ENCODE data around the gene PRELID3B. TPM values are rescaled to one million over a fixed set of nuclear protein-coding genes. Genes with fewer than 3 reads are reported as not detected.

PRELID3B gene
- total RNA-seq, 2 donors from 2014 or later = 20.8 to 29.3 TPM

GRCh38 chr20:58986286-58986967 lies 56.2 kb downstream of the PRELID3B start:
- 77 to 80% methylated on average over 9 of the region's 9 CpGs for WGBS, 2 donors
- no peak for ATAC-seq
- Histone ChIP-seq H3K36me3 (replicated peaks in 1 of 2; ENCODE audit: insufficient read depth in 1 of 2, low read depth in 2 of 2) (peaks cover 6 to 31% of the 10 kb centered on the region in 2 donors), H3K27me3 (no peaks in the 10 kb centered on the region), H3K4me1 (peaks cover 24% of the 10 kb centered on the region), H3K27ac (no peak overlapping the region), H3K9me3 (no peaks in the 10 kb centered on the region), H3K4me3 (no peak overlapping the region)
- intact Hi-C loops (cut with DNase I) = loop anchor here (10.0 kb wide), 1 partner anchor 102 kb away; no protein-coding TSS in a partner anchor
- DNase-seq = no peak
- TF ChIP-seq POLR2A (IDR thresholded peaks at IDR 0.05) (no peak), CTCF (IDR thresholded peaks at IDR 0.05) (no peak)

- DNase-seq (no peak), ATAC-seq (no peak)
- intact Hi-C loops (cut with DNase I) = loop anchor here (10.0 kb wide), 1 partner anchor 101 kb away; no protein-coding TSS in a partner anchor
- no peak overlapping the region for H3K4me3 ChIP-seq
- H3K27ac ChIP-seq = no peak overlapping the region
- WGBS, 2 donors = 75 to 82% methylated on average over 5 of the region's 5 CpGs
- TF ChIP-seq CTCF (IDR thresholded peaks at IDR 0.05) (no peak), POLR2A (IDR thresholded peaks at IDR 0.05) (no peak)
- H3K27me3 ChIP-seq = no peaks in the 10 kb centered on the region
- H3K36me3 ChIP-seq (replicated peaks in 1 of 2; ENCODE audit: insufficient read depth in 1 of 2, low read depth in 2 of 2) = peaks cover 6 to 23% of the 10 kb centered on the region in 2 donors
- H3K4me1 ChIP-seq = peaks cover 24% of the 10 kb centered on the region
- no peaks in the 10 kb centered on the region for H3K9me3 ChIP-seq
Observed at GRCh38 chr20:58985656-58986055, 56.9 kb downstream of the PRELID3B start.

DNA sequence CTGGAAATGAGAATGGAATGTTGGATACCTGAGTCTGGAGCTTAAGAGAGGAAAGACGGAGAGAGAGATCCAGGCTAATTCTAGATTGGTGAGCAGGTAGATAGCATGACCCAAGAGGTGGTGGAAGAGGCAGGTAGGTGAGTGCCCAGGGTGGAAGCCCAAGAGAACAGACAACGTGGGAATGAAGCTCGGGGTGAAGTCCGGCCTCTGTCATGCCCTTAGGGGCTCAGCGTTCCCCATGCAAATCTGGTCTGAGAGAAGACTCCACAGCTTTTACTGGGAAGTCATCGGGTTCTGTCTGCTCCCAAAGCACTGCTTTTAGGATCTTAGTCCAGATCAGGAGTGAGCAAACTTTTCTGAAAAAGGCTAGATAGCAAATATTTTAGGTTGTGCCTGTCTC lies 57.9 kb downstream of the PRELID3B start:
- no peaks in the 10 kb centered on the region for H3K27me3 ChIP-seq
- intact Hi-C loops (cut with DNase I) = loop anchor here (10.0 kb wide), 1 partner anchor 100 kb away; no protein-coding TSS in a partner anchor
- H3K36me3 ChIP-seq (replicated peaks in 1 of 2; ENCODE audit: insufficient read depth in 1 of 2, low read depth in 2 of 2) = peaks cover 6 to 16% of the 10 kb centered on the region in 2 donors
- no peaks in the 10 kb centered on the region for H3K9me3 ChIP-seq
- ATAC-seq (no peak), DNase-seq (no peak)
- H3K4me3 ChIP-seq = no peak overlapping the region
- no peak for TF ChIP-seq CTCF (IDR thresholded peaks at IDR 0.05)
- TF ChIP-seq POLR2A (IDR thresholded peaks at IDR 0.05) = no peak
- no peak overlapping the region for H3K27ac ChIP-seq
- WGBS, 2 donors = 80 to 81% methylated on average over 6 of the region's 6 CpGs
- peaks cover 24% of the 10 kb centered on the region for H3K4me1 ChIP-seq

Other genes with a start within 250 kb of the PRELID3B start
- 1 to 10 TPM; 1.0 to 3.0 TPM for gene GNAS-AS1, start 191.9 kb downstream of the PRELID3B start, total RNA-seq
- 100 to 1,000 TPM; 462 to 623 TPM for gene GNAS, start 190.1 kb downstream of the PRELID3B start, total RNA-seq
- 10 to 100 TPM; 35.9 to 45.9 TPM for gene NELFCD, start 61.5 kb downstream of the PRELID3B start, total RNA-seq
- gene CTSZ, start 35.5 kb downstream of the PRELID3B start, total RNA-seq = 10 to 100 TPM; 54.1 to 89.8 TPM
- gene TUBB1, start 23.4 kb downstream of the PRELID3B start, total RNA-seq = not detected
- 10 to 100 TPM; 16.2 to 16.6 TPM for gene ATP5F1E, start 10.5 kb downstream of the PRELID3B start, total RNA-seq
- gene ZNF831, start 121.0 kb upstream of the PRELID3B start, total RNA-seq = 1 to 10 TPM in 1 of 2 donors, under 1 TPM in 1; 0.66 to 1.6 TPM